Measurements from ENCODE around the gene TNIP1.

Gene TNIP1

GRCh38 chr5:151076616-151077015 lies 4.2 kb downstream of the TNIP1 start:
- H3K9me3 ChIP-seq (ENCODE audit: control insufficient read depth, insufficient read depth, low read length), result no peaks in the 10 kb centered on the region
- H3K4me3 ChIP-seq (ENCODE audit: low read length), result no peak overlapping the region
- H4K20me1 ChIP-seq (ENCODE audit: control insufficient read depth, insufficient read depth, low read depth, low read length), result peaks cover 4% of the 10 kb centered on the region; the same call in 1 of the 2 replicates
- peaks cover 50% of the 10 kb centered on the region for H3K36me3 ChIP-seq (ENCODE audit: control insufficient read depth, low read length)
- H3K27ac ChIP-seq (ENCODE audit: low read depth, low read length), result no peak overlapping the region
- H3K4me1 ChIP-seq (ENCODE audit: control insufficient read depth, low read length), result peaks cover 30% of the 10 kb centered on the region
- no peaks in the 10 kb centered on the region for H3K9me2 ChIP-seq (replicated peaks; ENCODE audit: control insufficient read depth, low read length)
- H3K27me3 ChIP-seq (ENCODE audit: control insufficient read depth, low read length), result no peaks in the 10 kb centered on the region
- TF ChIP-seq CTCF (IDR thresholded peaks at IDR 0.05; ENCODE audit: low read depth, low read length, poor library complexity, severe bottlenecking) (no peak), EZH2phosphoT487 (IDR thresholded peaks at IDR 0.05; ENCODE audit: borderline replicate concordance, low read length) (no peak)
- no peak overlapping the region for H3K4me2 ChIP-seq (ENCODE audit: low read length)
- no peaks in the 10 kb centered on the region for H3F3A ChIP-seq (ENCODE audit: control insufficient read depth, insufficient read depth)
- peaks cover 97% of the 10 kb centered on the region for H3K79me2 ChIP-seq (ENCODE audit: control insufficient read depth, low read length)

- Histone ChIP-seq H3K4me2 (ENCODE audit: low read length) (no peak overlapping the region), H3K27me3 (ENCODE audit: control insufficient read depth, low read length) (no peaks in the 10 kb centered on the region), H3K4me3 (ENCODE audit: low read length) (no peak overlapping the region), H3K27ac (ENCODE audit: low read depth, low read length) (no peak overlapping the region), H3K9me3 (ENCODE audit: control insufficient read depth, insufficient read depth, low read length) (no peaks in the 10 kb centered on the region), H3F3A (ENCODE audit: control insufficient read depth, insufficient read depth) (no peaks in the 10 kb centered on the region), H3K9me2 (replicated peaks; ENCODE audit: control insufficient read depth, low read length) (no peaks in the 10 kb centered on the region), H3K4me1 (ENCODE audit: control insufficient read depth, low read length) (peaks cover 28% of the 10 kb centered on the region), H3K79me2 (ENCODE audit: control insufficient read depth, low read length) (peaks cover 100% of the 10 kb centered on the region), H4K20me1 (ENCODE audit: control insufficient read depth, insufficient read depth, low read depth, low read length) (peaks cover 4% of the 10 kb centered on the region; the same call in 1 of the 2 replicates), H3K36me3 (ENCODE audit: control insufficient read depth, low read length) (peaks cover 53% of the 10 kb centered on the region)
- no peak for TF ChIP-seq EZH2phosphoT487 (IDR thresholded peaks at IDR 0.05; ENCODE audit: borderline replicate concordance, low read length)
- no peak for TF ChIP-seq CTCF (IDR thresholded peaks at IDR 0.05; ENCODE audit: low read depth, low read length, poor library complexity, severe bottlenecking)
These were observed 5.0 kb downstream of the TNIP1 start for GRCh38 chr5:151075698-151076331.

GRCh38 chr5:151074557-151074956 lies 6.3 kb downstream of the TNIP1 start:
- H3K79me2 ChIP-seq (ENCODE audit: control insufficient read depth, low read length), result peaks cover 100% of the 10 kb centered on the region
- peaks cover 8% of the 10 kb centered on the region for H4K20me1 ChIP-seq (ENCODE audit: control insufficient read depth, insufficient read depth, low read depth, low read length)
- no peaks in the 10 kb centered on the region for H3K27me3 ChIP-seq (ENCODE audit: control insufficient read depth, low read length)
- no peak for TF ChIP-seq EZH2phosphoT487 (IDR thresholded peaks at IDR 0.05; ENCODE audit: borderline replicate concordance, low read length)
- no peak for TF ChIP-seq CTCF (IDR thresholded peaks at IDR 0.05; ENCODE audit: low read depth, low read length, poor library complexity, severe bottlenecking)
- H3K36me3 ChIP-seq (ENCODE audit: control insufficient read depth, low read length), result peaks cover 58% of the 10 kb centered on the region
- no peaks in the 10 kb centered on the region for H3K9me2 ChIP-seq (replicated peaks; ENCODE audit: control insufficient read depth, low read length)
- no peaks in the 10 kb centered on the region for H3F3A ChIP-seq (ENCODE audit: control insufficient read depth, insufficient read depth)
- peaks cover 30% of the 10 kb centered on the region for H3K4me1 ChIP-seq (ENCODE audit: control insufficient read depth, low read length)
- no peaks in the 10 kb centered on the region for H3K9me3 ChIP-seq (ENCODE audit: control insufficient read depth, insufficient read depth, low read length)
- H3K4me2 ChIP-seq (ENCODE audit: low read length), result no peak overlapping the region
- H3K4me3 ChIP-seq (ENCODE audit: low read length), result no peak overlapping the region
- H3K27ac ChIP-seq (ENCODE audit: low read depth, low read length), result no peak overlapping the region

Data from DOHH2 (cell line).